Astrocyte of the cerebellum (primary cell): ENCODE data around the gene PERCC1.
"Not testable (repeated sequence)": the region's sequence is repeated elsewhere in the genome, so short reads cannot be mapped to it uniquely, and the experiment has no call there.

Source experiments
- DNase-seq: peaks from one replicate; pipeline ENCODE4 v3.0.0-alpha.2; 2011; ENCODE audit warnings: low read depth
- H3K4me3 ChIP-seq: 2 replicates; pipeline ENCODE4 v1.5.1; 2011; ENCODE audit warnings: mild to moderate bottlenecking, low read depth, low read length, moderate library complexity
- CTCF ChIP-seq: IDR thresholded peaks from 2 replicates; pipeline ENCODE4 v1.5.1; 2012; ENCODE audit warnings: low read length, low read depth, moderate library complexity, mild to moderate bottlenecking; ENCODE audit errors: missing control alignments
- in situ Hi-C: cut with HindIII; loops from 2 replicates; pipeline ENCODE4 v1.10.0; 2017; ENCODE audit warnings: low sequenced_read_pairs

PERCC1 gene

GRCh38 chr16:1477033-1477432, 46.2 kb downstream of the PERCC1 start:
- TF ChIP-seq CTCF: no peak
- no peak for DNase-seq
- H3K4me3 ChIP-seq: no peak overlapping the region
- in situ Hi-C loops: loop anchor here (25.0 kb wide), 1 partner anchor 90 kb away; no protein-coding TSS in a partner anchor

GRCh38 chr16:1478937-1479336, 48.1 kb downstream of the PERCC1 start:
- DNase-seq, H3K4me3 ChIP-seq: not testable (repeated sequence)
- in situ Hi-C loops: loop anchor here (25.0 kb wide), 1 partner anchor 92 kb away; no protein-coding TSS in a partner anchor

- in situ Hi-C loops: loop anchor here (25.0 kb wide), 1 partner anchor 95 kb away; no protein-coding TSS in a partner anchor
- H3K4me3 ChIP-seq: no peak overlapping the region
- DNase-seq: no peak
- TF ChIP-seq CTCF: no peak
Observed at GRCh38 chr16:1481906-1482835, 51.3 kb downstream of the PERCC1 start.
